Islet precursor cell (in vitro differentiated cells): ENCODE measurements around the gene NKRF.
"Not testable (repeated sequence)": the region's sequence is repeated elsewhere in the genome, so short reads cannot be mapped to it uniquely, and the experiment has no call there.

Experiments used
- DNase-seq: peaks from one replicate; pipeline ENCODE4 v3.0.0-alpha.2; 2018

The NKRF gene

GRCh38 chrX:119606280-119607017, at the start of gene NKRF:
NKRF (minus strand) TSS chrX:119606424.
- DNase-seq = peak; percentile 91

DNA sequence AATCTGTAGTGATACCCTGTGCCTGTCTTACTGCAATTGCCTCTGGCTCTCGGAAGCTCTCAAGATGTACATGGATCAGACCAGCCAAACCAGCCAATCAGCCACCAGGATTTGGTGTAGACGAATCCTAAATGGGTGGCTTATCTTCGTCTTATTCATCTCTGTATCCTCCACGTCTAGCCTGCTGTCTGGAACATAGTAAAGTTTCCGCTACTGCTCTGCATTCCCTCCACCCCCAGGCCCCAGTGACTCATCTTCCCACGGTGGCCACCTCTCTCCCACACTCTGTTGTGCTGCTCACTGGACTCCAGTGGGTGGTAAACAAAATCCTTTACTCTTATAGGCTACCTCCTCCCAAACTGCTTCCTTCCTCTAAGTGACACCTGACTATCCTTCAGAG, 48.9 kb upstream of the NKRF start:
- DNase-seq = peak; percentile 93

DNA sequence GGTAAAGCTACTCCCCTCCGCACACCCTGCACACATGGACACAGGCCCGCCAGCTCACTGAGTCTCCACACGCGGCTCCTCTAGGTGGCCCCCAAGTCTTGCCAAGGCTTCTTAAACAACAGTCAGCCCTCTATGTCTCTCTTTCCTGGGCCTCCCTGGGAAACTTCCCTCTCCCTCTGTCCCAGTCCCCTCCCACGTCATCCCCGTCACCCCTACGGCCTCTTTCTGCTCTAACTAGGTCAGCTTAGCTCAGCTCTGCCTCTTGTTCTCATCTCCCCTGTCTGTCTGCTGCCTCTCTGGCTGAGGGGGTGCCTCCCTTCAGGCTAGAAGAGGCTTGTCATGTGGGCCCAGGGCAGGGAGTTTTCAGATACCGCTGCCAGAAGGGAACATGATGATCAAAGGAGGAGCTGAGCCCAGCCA, 47.9 kb upstream of the NKRF start:
- DNase-seq = peak; percentile 61

- DNase-seq = no peak
Observed at GRCh38 chrX:119648421-119648775, 42.2 kb upstream of the NKRF start.

GRCh38 chrX:119647552-119648420, 41.6 kb upstream of the NKRF start:
- no peak for DNase-seq

GRCh38 chrX:119647089-119647488, 40.9 kb upstream of the NKRF start:
- DNase-seq = no peak

- no peak for DNase-seq
Observed at GRCh38 chrX:119646515-119646914, 40.3 kb upstream of the NKRF start.

DNA sequence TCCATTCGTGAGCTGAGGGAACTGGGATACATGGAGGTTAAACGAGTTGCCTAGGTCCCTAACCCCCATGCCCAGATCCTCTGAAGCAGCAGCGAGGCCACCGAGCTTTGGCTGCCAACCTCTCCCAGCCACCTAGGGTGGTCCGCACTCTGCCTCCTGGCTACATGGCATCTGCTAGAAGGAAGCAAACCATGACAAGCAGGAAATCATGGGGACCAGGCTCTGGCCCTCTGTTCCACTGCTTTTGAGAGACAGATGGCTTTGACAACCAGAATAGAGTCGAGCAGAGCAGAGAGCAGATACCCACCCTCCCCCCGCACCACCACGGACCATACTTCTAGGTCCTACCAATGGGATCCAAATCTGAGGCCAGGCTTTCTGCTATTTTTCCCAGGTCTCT, 37.5 kb upstream of the NKRF start:
- DNase-seq = no peak

DNA sequence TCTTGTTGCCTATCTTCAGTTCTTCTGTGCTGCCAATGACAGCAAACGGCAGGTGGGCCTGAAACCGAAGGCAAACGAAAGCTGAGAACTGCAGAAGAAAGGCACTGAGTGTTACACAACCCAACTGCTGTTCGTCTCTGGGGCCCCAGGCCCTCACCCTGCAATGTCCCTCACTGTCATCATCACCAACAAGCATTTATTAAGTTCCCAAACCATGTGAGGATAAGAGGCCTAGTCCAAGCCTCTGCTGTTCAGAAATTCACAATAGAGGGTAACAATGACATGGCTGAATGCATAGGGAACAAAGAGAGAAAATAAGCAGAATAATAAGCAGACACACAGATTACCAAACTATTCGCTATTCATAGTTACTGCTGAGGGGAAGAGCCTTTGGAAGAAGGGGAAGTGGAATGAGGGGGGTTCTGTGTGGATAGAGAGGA, 34.5 kb upstream of the NKRF start:
- no peak for DNase-seq

DNA sequence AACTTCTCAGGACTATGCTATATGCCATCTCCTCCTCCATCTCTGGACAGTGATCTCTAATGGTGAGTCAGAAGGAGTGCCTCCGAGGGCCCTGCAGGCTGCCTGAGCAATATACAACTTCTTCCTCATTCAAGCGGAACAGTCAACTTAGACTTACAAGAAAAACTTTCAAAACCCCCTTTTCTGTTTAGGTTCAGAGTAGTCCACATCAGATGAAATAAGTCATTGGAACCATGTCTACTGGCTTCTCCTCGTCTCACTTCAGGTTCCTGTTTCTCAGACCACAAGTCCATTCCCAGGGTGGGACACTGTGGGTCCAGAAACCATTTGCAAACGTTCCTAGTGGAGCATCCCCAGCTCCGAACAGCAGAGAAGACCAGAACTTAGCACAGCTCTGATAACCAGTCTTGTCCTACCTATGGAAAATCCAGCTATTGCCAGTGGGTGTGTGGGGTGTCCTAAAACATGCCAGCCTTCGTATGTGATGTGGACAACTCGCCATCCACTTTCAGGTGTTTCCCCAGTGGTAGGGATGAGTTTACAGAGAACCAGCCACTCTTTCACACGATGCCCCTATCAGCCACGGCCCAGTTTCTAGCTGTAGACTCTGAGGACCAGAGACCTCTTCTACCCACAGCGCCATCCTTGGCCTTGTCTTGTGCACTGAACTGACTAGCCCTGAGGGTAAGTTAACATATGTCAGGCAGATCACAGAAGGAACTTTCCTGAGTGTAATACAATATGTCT, 32.7 kb upstream of the NKRF start:
- no peak for DNase-seq

- DNase-seq = not testable (repeated sequence)
Observed at GRCh38 chrX:119637421-119637820, 31.2 kb upstream of the NKRF start.

DNA sequence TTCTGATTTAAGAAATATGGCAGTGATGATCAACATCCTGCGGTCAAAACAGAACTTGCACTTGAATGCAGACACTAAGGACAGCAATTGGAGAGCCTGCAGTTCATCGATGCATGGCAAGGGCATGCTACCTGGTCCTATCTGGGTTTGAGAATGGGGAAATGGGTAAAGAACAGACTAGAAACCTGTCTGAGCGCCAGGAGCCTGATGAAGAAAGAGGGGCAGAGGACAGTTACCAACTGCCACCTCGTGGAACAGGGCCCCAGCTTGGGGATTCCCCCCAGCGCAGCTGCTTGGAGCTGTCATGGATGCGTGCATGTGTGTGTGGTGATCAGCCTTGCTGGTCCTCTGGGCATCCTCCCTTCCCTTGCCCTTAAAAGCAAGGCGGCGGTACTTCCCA, 30.2 kb upstream of the NKRF start:
- DNase-seq = no peak

- DNase-seq = no peak
Observed at GRCh38 chrX:119635799-119636198, 29.6 kb upstream of the NKRF start.

DNA sequence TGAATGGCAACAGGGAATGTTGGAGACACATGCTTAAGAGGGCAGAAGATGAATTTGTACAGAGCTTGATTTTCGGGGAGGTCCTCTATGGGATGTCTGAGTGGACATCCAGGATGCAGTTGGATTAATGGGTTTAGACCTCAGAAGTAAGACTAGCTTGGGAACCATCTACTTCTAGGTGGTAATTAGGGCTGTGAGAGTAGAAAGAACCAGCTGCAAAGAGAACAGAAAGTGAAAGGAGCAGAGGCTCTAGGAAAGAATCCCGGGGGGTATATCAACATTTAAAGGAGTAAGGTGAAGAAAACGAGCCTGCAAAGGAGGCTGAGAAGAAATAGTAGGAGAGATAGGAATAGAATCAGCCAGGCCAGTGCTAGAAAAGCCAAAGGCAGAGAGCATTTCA, 29.0 kb upstream of the NKRF start:
- DNase-seq = no peak

DNA sequence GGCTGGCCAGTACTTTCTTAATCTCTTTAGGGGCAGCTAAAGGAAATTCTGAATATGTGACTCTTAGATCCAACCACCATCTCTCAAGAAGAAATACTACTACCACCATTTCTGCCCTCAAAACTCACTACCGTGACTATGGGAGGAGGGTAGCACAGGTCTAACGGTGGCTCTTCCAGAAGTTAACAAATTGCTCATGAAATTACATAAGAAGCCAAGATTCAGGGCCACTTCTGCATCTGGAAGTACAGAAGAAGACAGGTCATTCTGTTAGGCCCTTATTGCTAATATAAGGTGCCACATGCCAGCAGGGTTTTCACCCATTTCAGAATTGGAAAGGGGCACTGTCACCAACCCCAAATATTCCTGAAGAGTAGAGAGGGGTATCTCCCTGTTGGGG, 19.6 kb upstream of the NKRF start:
- DNase-seq = no peak

DNA sequence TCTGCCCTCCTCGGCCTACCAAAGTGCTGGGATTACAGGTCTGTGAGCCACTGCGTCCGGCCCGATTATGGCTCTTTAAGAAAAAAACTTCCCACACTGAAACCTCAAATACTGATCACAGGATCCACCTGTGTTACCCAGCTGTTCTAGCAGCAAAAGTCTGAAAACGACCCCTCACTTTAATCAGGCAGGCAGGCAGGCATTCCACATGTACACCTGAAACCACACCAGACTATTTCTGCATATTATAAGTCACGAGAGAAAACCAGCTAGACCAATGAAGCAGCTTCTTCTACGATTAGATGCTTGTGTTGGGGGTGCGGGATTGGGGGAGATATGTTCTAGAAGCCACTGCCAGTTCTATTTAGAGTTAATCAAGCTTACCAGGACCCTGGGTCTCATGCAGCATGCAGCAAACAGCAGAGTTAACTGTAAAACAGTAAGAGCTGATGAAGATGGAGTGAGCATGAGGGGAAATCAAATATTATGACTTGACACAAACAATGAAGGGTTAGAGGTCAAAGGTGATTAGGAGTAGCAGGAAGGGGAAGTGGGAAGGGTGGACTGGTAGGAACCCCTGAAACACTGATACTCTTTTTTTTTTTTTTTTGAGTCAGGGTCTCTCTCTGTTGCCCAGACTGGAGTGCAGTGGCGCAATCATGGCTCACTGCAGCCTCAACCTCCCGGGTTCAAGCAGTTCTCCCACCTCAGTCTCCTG, 18.9 kb upstream of the NKRF start:
- DNase-seq = no peak

DNA sequence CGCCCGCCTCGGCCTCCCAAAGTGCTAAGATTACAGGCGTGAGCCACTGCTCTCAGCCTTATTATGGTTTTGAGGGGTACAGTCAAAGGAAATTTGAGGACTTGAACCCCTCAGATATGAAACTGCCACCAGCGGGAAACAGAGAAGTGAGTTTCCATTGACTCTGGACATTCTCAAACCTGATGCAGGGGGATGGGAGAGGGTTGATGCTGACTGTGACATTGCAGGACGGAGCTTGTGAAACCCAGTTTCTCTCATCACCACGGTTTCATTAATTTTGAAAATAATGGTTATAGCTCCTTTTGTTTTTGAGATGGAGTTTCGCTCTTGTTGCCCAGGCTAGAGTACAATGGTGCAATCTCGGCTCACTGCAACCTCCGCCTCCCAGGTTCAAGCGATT, 18.2 kb upstream of the NKRF start:
- no peak for DNase-seq

GRCh38 chrX:119622356-119623232, 16.4 kb upstream of the NKRF start:
- DNase-seq = no peak

DNA sequence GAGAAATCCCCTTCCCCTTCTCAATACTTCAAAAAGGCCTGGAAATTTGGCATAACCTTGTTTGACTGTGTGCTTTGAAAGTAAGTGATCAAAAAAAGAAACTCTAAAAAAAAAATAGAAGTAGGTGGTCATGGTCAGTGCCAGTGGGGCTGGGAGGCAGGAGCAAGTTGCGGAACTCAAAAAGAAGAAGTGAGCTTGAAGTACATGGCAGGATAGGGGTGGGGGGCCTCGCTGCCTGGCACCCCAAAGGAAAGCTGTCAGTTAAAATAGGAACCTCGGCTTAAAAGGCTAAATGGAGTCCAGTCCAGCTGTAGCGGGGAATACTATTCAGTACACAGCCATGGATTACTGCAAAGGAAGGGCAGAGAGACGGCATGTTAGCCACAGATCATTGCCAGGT, 12.2 kb upstream of the NKRF start:
- no peak for DNase-seq

DNA sequence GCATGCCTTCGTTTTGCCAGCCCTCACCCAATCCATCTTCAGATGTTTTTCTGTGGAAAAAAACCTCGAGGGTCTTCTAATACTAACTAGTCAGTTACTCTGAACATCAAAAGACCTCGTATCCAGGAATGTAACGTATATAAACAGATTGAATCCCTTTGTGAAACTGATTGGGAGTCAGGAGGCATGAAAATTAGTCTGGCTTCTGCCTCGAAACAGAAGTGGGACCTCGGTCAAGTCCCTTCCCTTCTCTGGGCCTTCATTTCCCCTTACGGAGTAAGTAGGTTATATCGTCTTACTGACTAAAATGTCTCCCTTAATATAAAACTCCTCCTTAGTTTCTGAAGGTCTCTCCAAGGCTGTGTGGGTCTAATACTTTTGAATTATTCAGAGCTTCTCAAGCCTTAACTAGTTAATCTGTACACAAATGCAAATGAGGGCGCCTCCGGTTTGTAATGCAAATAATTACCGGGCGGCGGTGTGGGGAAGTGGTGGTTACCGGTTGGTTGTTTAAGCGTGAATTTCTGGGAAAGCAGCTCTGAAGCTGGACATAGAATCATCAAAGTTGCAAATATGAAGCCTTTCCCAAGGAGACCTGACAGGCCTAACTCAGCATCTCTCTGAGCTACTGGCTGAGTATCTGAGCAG, 11.4 kb upstream of the NKRF start:
- no peak for DNase-seq

DNA sequence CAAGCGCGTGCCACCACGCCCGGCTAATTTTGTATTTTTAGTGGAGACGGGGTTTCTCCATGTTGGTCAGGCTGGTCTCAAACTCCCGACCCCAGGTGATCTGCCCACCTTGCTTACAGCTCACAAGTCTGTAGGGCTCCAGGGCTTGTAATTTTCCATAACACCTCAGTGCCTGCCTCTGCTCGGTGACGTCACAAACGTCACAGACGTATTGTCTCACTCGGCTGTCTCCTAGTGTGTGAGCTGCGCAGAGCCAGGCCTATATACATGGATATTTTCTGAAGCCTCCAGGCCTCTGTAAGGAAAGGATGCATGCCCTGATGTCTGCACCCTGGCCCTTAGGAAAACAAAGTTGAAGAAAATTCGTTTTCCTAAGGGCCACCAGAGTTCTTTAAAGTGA, 8.6 kb upstream of the NKRF start:
- no peak for DNase-seq
